CD8-positive, alpha-beta memory T cell (primary cell): ENCODE measurements around the gene WDCP. TPM values are rescaled to one million over a fixed set of nuclear protein-coding genes. Genes with fewer than 3 reads are reported as not detected.

Source experiments
- CTCF ChIA-PET: fragments of 350-600 bp; sonication (Branson Sonifier 250); formaldehyde crosslinking; loops from one replicate; lab custom pipeline; 2021; ENCODE audit warnings: antibody characterized with exemption; lab: Charles Lee
- POLR2A ChIA-PET: fragments of 350-600 bp; sonication (Branson Sonifier 250); formaldehyde crosslinking; loops from one replicate; lab custom pipeline; 2021; ENCODE audit warnings: antibody characterized with exemption; lab: Charles Lee
- DNase-seq, 5 donors: peaks; one replicate each; pipeline versions ENCODE4 v3.0.0 to v3.0.0-alpha.2; 2020 to 2022; ENCODE audit warnings: mixed read lengths in 1 of 5
- H3K27ac ChIP-seq: one replicate; pipeline ENCODE4 v1.7.0; 2013; ENCODE audit warnings: low read depth, mild to moderate bottlenecking, low read length, moderate library complexity
- H3K27me3 ChIP-seq: 2 replicates; pipeline ENCODE4 v1.7.0; 2013; ENCODE audit warnings: low read length, mild to moderate bottlenecking; ENCODE audit not compliant: insufficient read depth, poor library complexity, severe bottlenecking
- H3K36me3 ChIP-seq: 2 replicates; pipeline ENCODE4 v1.7.0; 2013; ENCODE audit warnings: mild to moderate bottlenecking, low read length, moderate library complexity; ENCODE audit not compliant: insufficient read depth
- H3K4me1 ChIP-seq: 2 replicates; pipeline ENCODE4 v1.7.0; 2013; ENCODE audit warnings: mild to moderate bottlenecking, low read length, moderate library complexity; ENCODE audit not compliant: insufficient read depth
- H3K4me3 ChIP-seq: 2 replicates; pipeline ENCODE4 v1.7.0; 2013; ENCODE audit warnings: mild to moderate bottlenecking, low read length
- H3K9me3 ChIP-seq: 2 replicates; pipeline ENCODE4 v1.7.0; 2013; ENCODE audit warnings: mild to moderate bottlenecking, low read length
- H3K27ac Mint-ChIP-seq, 8 donors: one replicate each; pipeline ENCODE4 v1.8.0; 2020 to 2021; ENCODE audit warnings: mixed read lengths in 8 of 8, mild to moderate bottlenecking in 6 of 8, inconsistent platforms in 3 of 8, moderate library complexity in 3 of 8
- H3K27me3 Mint-ChIP-seq, 2 donors: one replicate each; pipeline ENCODE4 v1.8.0; 2020 to 2021; ENCODE audit warnings: mixed read lengths in 2 of 2, mild to moderate bottlenecking in 1 of 2, moderate library complexity in 1 of 2
- H3K36me3 Mint-ChIP-seq, 3 donors: one replicate each; pipeline ENCODE4 v1.8.0; 2020 to 2021; ENCODE audit warnings: mixed read lengths in 3 of 3, inconsistent platforms in 1 of 3, mild to moderate bottlenecking in 1 of 3
- H3K4me1 Mint-ChIP-seq, 3 donors: one replicate each; pipeline ENCODE4 v1.8.0; 2020 to 2021; ENCODE audit warnings: mixed read lengths in 3 of 3, inconsistent platforms in 1 of 3, mild to moderate bottlenecking in 1 of 3
- H3K4me3 Mint-ChIP-seq, 7 donors: one replicate each; pipeline ENCODE4 v1.8.0; 2020 to 2021; ENCODE audit warnings: mixed read lengths in 7 of 7, mild to moderate bottlenecking in 6 of 7, moderate library complexity in 4 of 7, inconsistent platforms in 2 of 7
- H3K9me3 Mint-ChIP-seq, 5 donors: one replicate each; pipeline ENCODE4 v1.8.0; 2020 to 2022; ENCODE audit warnings: mixed read lengths in 5 of 5, mild to moderate bottlenecking in 3 of 5, moderate library complexity in 2 of 5, inconsistent platforms in 1 of 5
- polyA plus RNA-seq: library from polyadenylated mRNA; unstranded; fragments of 300-500 nt; fragmentation: Illumina TruSeq; gene quantifications from one replicate; pipeline ENCODE4 v1.2.3, GENCODE V29; 2021
- total RNA-seq, 2 experiments: library from RNA; stranded (reverse); gene quantifications; one replicate each; pipeline ENCODE4 v1.2.3, GENCODE V29; 2021

WDCP gene
- total and polyA plus RNA-seq, 3 experiments from 2014 or later, result 4.3 to 31.9 (median 29.4) TPM

DNA sequence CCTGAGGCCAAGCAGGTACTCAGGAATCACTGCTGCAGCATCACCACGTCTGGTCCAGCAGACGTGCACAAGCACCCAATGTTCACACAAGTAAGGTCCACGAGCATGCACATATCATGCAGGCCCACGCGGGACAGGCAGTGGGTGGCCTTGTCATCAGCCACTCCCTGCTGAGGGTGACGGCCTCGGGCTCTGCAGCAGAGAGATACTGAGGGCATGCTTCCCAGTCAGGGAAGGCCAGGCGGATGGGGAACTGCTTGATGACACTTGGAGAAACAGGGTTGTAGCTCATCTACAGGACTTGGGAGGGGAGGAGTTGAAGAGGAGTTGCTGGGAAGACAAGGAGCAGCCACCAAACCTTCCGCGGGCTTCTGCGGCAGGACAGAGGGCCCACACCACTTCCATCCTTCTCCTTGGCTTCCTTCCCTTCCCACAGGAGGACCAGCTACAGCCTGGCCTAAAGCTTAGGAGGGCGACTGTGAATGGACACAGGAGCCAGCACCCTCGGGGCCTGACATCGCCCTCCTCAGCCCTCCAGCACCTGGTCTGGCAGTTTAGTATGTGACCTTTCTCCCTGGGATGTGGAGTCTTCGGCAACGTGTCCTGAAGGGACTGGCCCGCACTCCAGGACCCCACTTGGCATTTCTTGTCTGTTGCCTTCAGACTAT is 22.1 kb downstream of the WDCP start:
- no peaks in the 10 kb centered on the region for H3K27me3 ChIP-seq
- no peak for DNase-seq
- H3K4me3 Mint-ChIP-seq, result no peak overlapping the region
- ChIA-PET CTCF (interaction anchor here (1.1 kb wide), 1 partner anchor 12 kb away, joined by 3 read pairs; no protein-coding TSS in a partner anchor), POLR2A (no interaction called here)
- H3K4me1 Mint-ChIP-seq, result no peaks in the 10 kb centered on the region
- no peak overlapping the region for H3K27ac ChIP-seq
- peak overlapping the region in 1 of 8 donors; percentile 47 for H3K27ac Mint-ChIP-seq
- no peak overlapping the region for H3K4me3 ChIP-seq
- no peaks in the 10 kb centered on the region for H3K4me1 ChIP-seq
- H3K9me3 ChIP-seq, result no peaks in the 10 kb centered on the region
- no peaks in the 10 kb centered on the region for H3K27me3 Mint-ChIP-seq
- H3K36me3 Mint-ChIP-seq, result peaks cover 9 to 71% (median 13%) of the 10 kb centered on the region in 3 donors
- no peaks in the 10 kb centered on the region for H3K9me3 Mint-ChIP-seq
- H3K36me3 ChIP-seq, result peaks cover 11% of the 10 kb centered on the region

DNA sequence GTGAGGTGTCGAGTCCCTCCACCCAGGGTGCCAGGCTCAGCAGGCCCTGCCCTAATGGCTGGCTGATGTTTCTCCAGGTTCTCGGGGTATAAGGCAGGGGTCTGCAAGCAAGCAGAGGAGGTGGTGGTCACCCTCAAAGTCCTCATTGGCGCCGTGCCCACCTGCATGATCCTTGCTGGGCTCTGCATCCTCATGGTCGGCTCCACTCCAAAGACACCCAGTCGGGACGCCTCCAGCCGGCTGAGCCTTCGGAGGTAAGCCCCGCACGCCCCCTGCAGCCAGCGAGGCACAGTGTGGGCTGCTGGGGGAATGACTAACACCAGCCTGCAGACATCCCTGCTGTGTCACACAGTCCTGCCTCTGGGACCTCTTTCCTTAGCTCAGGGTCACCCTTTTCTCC is 23.2 kb downstream of the WDCP start:
- Mint-ChIP-seq H3K27ac (no peak overlapping the region), H3K4me1 (no peaks in the 10 kb centered on the region), H3K36me3 (peaks cover 4 to 60% (median 7%) of the 10 kb centered on the region in 3 donors), H3K9me3 (no peaks in the 10 kb centered on the region), H3K4me3 (no peak overlapping the region), H3K27me3 (no peaks in the 10 kb centered on the region)
- H3K4me3 ChIP-seq, result no peak overlapping the region
- H3K27me3 ChIP-seq, result no peaks in the 10 kb centered on the region
- H3K9me3 ChIP-seq, result no peaks in the 10 kb centered on the region
- H3K4me1 ChIP-seq, result no peaks in the 10 kb centered on the region
- CTCF ChIA-PET, result no interaction called here
- DNase-seq, result no peak
- peaks cover under 1% of the 10 kb centered on the region for H3K36me3 ChIP-seq
- POLR2A ChIA-PET, result no interaction called here
- H3K27ac ChIP-seq, result no peak overlapping the region

DNA sequence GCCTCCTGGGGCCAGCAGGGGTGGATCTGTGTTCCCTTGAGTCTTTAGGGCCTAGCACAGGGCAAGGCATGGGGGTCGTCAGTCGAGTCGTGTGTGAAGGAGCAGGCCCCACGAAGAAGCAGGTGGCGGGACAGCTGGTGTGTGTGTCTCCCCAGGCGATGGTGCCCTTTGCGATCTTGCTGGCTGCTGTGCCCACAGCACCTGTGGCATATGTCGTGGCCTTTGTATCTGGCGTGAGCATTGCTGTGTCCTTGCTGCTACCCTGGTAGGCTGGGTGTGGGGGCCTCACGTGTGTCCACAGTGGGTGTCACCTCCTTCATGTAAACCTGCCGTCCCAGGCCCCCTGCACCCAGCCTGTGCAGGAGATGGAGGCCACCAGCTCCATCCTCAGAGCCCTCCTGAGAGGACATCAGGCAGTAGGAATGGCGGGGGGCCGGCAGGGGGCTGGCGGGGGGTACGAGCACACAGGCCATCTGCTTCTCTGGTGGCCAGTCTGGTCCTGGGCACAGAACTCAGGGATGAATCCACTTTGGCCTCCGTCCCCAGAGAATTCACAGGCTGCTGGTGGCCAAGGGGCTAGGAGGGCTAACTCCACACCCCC is 24.1 kb downstream of the WDCP start:
- no peaks in the 10 kb centered on the region for H3K9me3 ChIP-seq
- Mint-ChIP-seq H3K27me3 (no peaks in the 10 kb centered on the region), H3K27ac (peak overlapping the region in 1 of 8 donors; percentile 73), H3K4me1 (no peaks in the 10 kb centered on the region), H3K36me3 (peaks cover 0 to 55% (median 2%) of the 10 kb centered on the region in 3 donors), H3K9me3 (no peaks in the 10 kb centered on the region), H3K4me3 (no peak overlapping the region)
- H3K4me1 ChIP-seq, result no peaks in the 10 kb centered on the region
- ChIA-PET CTCF (no interaction called here), POLR2A (no interaction called here)
- no peak for DNase-seq
- no peak overlapping the region for H3K27ac ChIP-seq
- no peaks in the 10 kb centered on the region for H3K36me3 ChIP-seq
- H3K27me3 ChIP-seq, result no peaks in the 10 kb centered on the region
- H3K4me3 ChIP-seq, result no peak overlapping the region

DNA sequence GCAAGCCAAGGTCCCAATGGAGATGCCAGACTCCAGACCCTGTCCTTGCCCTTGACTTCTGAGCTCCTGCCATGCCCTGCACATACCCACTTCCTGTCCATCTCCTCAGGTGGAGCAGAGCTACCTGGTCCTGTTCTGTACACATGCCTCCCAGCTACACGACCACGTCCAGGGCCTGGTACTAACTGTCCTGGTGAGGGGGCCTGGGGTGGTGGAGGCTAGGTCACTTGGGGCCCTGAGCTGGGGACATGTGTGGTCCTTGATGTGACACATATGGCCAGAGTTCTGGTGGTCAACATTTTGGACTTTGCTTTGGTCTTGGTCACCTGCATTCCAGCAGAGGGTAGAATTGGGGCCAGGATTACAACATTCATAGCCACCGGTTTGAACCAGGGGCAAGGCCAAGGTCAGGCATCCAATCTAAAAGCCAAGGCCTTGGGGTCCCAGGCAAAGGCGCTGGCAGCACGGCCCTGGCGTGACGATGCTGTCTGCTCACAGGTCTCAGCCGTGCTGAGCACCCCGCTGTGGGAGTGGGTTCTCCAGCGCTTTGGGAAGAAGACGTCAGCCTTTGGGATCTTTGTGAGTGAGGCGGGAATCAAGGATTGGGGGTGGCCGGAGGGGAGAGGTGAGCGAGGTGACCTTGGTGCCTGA is 24.7 kb downstream of the WDCP start:
- Mint-ChIP-seq H3K4me3 (no peak overlapping the region), H3K36me3 (peaks cover 0 to 49% (median 2%) of the 10 kb centered on the region in 3 donors), H3K27ac (peak overlapping the region in 1 of 8 donors; percentile 73), H3K27me3 (no peaks in the 10 kb centered on the region), H3K4me1 (no peaks in the 10 kb centered on the region), H3K9me3 (no peaks in the 10 kb centered on the region)
- Histone ChIP-seq H3K4me1 (no peaks in the 10 kb centered on the region), H3K9me3 (no peaks in the 10 kb centered on the region), H3K27ac (no peak overlapping the region), H3K4me3 (no peak overlapping the region), H3K27me3 (no peaks in the 10 kb centered on the region), H3K36me3 (no peaks in the 10 kb centered on the region)
- CTCF ChIA-PET, result no interaction called here
- no peak for DNase-seq
- POLR2A ChIA-PET, result no interaction called here

DNA sequence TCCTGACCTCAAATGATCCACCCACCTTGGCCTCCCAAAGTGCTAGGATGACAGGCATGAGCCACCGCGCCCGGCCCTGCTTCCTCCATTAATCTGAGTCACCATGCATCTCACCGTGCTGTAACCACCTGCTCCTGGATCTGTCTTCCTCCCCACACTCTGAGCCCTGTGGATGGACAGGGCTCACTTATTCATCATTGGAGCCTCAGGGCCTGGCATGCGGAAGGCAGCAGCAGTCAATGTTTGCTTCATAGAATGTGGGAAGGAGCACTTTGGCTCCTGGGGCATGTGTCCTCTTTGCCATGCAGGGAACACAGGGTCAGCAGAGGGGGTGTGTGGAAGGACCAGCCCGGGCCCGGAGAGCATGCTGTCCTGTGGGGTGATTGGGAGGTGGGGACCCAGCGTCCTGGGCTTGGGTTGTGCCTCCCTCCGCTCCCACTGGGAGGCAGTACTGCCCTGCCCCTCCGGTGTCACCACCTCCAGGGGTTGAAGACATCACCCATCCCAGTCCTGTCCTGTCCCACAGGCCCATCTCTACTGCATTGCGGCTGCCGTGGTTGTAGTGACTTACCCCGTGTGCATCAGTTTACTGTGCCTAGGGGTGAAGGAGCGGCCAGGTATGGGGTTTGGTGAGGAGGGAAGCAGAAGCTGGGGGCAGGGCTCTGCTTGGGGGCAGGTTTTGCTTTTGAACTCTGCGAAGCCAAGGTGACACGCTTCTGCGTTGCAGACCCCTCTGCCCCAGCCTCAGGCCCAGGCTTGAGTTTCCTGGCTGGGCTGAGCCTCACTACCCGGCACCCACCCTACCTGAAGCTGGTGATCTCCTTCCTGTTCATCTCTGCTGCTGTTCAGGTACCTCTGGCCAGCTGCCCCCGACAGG is 25.8 kb downstream of the WDCP start:
- no peak overlapping the region for H3K4me3 ChIP-seq
- H3K9me3 ChIP-seq, result no peaks in the 10 kb centered on the region
- no peaks in the 10 kb centered on the region for H3K4me1 ChIP-seq
- Mint-ChIP-seq H3K36me3 (peaks cover 0 to 43% (median 0%) of the 10 kb centered on the region in 3 donors), H3K4me1 (no peaks in the 10 kb centered on the region), H3K27me3 (no peaks in the 10 kb centered on the region), H3K9me3 (no peaks in the 10 kb centered on the region), H3K4me3 (no peak overlapping the region), H3K27ac (peak overlapping the region in 1 of 8 donors; percentile 42)
- CTCF ChIA-PET, result no interaction called here
- H3K36me3 ChIP-seq, result no peaks in the 10 kb centered on the region
- peak in 1 of 5 donors; percentile 8 for DNase-seq
- no peak overlapping the region for H3K27ac ChIP-seq
- no peaks in the 10 kb centered on the region for H3K27me3 ChIP-seq
- POLR2A ChIA-PET, result no interaction called here

DNA sequence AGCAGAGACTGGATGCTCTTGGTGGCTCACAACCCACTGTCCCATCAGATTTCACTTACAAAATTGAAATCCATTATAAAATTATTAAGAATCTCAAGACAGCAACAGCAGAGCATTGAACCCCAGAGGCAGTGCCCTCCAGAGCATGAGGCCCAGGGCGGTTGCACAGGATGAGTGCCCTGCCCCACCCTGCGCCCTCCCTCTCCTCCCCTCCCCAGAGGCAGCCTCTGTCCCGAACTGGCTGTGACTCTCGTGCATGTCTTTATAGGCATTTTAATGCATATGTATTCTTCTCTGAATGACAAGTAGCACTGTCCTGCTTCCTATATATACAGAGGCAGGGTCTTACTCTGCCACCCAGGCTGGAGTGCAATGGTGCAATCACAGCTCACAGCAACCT is 26.9 kb downstream of the WDCP start:
- Histone ChIP-seq H3K9me3 (no peaks in the 10 kb centered on the region), H3K27me3 (no peaks in the 10 kb centered on the region), H3K4me3 (no peak overlapping the region), H3K27ac (no peak overlapping the region), H3K4me1 (no peaks in the 10 kb centered on the region), H3K36me3 (no peaks in the 10 kb centered on the region)
- ChIA-PET CTCF (no interaction called here), POLR2A (no interaction called here)
- Mint-ChIP-seq H3K9me3 (no peaks in the 10 kb centered on the region), H3K27ac (no peak overlapping the region), H3K27me3 (no peaks in the 10 kb centered on the region), H3K36me3 (peaks cover 0 to 33% (median 0%) of the 10 kb centered on the region in 3 donors), H3K4me1 (no peaks in the 10 kb centered on the region), H3K4me3 (no peak overlapping the region)
- no peak for DNase-seq

DNA sequence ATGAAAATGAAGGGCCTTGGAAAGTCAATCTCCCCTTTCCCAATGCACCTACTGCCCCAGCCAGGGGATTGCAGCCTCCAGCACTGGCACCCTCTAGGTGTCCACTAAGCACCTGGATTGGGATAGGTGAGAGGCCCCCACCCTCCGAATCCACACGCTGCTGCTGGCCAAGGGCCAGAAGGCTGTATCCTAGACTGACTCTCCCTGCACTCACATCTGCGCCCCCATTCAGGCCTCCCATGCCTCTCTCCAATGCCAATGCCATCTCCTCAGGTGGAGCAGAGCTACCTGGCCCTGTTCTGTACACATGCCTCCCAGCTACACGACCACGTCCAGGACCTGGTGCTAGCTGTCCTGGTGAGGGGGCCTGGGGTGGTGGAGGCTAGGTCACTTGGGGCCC is 27.5 kb downstream of the WDCP start:
- Histone ChIP-seq H3K27me3 (no peaks in the 10 kb centered on the region), H3K4me1 (no peaks in the 10 kb centered on the region), H3K9me3 (no peaks in the 10 kb centered on the region), H3K36me3 (no peaks in the 10 kb centered on the region), H3K27ac (no peak overlapping the region), H3K4me3 (no peak overlapping the region)
- DNase-seq, result no peak
- H3K4me1 Mint-ChIP-seq, result no peaks in the 10 kb centered on the region
- CTCF ChIA-PET, result no interaction called here
- POLR2A ChIA-PET, result no interaction called here
- H3K27ac Mint-ChIP-seq, result no peak overlapping the region
- H3K9me3 Mint-ChIP-seq, result no peaks in the 10 kb centered on the region
- no peak overlapping the region for H3K4me3 Mint-ChIP-seq
- H3K36me3 Mint-ChIP-seq, result peaks cover 0 to 29% (median 0%) of the 10 kb centered on the region in 3 donors
- H3K27me3 Mint-ChIP-seq, result no peaks in the 10 kb centered on the region
